Stimulated activated naive CD8-positive, alpha-beta T cell treated with anti-CD3 and anti-CD28 coated beads, Interleukin-15, Interleukin-2, amounts not matched to agents 100 ng/mL and 50 ng/mL, for 24 hours (primary cell): Measurements from ENCODE around the gene METTL21A.

Source experiments
- H3K27ac Mint-ChIP-seq: one replicate; pipeline ENCODE4 v1.8.0; 2021; ENCODE audit warnings: mild to moderate bottlenecking, mixed read lengths
- H3K27me3 Mint-ChIP-seq: one replicate; pipeline ENCODE4 v1.8.0; 2021; ENCODE audit warnings: mixed read lengths
- H3K36me3 Mint-ChIP-seq: one replicate; pipeline ENCODE4 v1.8.0; 2021; ENCODE audit warnings: low read depth, mixed read lengths
- H3K4me1 Mint-ChIP-seq: one replicate; pipeline ENCODE4 v1.8.0; 2021; ENCODE audit warnings: low read depth, mixed read lengths
- H3K4me3 Mint-ChIP-seq: one replicate; pipeline ENCODE4 v1.8.0; 2021; ENCODE audit warnings: mild to moderate bottlenecking, mixed read lengths
- H3K9me3 Mint-ChIP-seq: one replicate; pipeline ENCODE4 v1.8.0; 2021; ENCODE audit warnings: mixed read lengths

METTL21A gene

DNA sequence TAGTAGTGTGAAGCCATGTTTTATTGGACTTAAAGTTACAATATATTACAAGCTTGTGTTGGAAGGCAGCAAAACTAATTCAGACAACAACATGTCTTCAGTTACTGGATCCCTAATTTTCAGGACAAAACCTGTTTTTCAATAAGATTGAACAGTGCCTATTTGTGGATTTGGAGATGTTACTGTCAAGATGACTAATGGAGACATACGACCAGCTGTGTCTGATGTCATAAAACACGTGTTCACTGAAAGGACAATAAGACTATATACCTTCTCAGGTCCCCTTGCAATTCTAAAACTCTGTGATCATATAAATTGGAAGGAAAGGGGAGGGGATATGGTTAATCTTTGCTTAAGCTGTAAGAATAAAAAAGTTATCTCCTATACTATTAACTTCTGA is 21.7 kb downstream of the METTL21A start:
- H3K27me3 Mint-ChIP-seq: no peaks in the 10 kb centered on the region
- no peak overlapping the region for H3K4me3 Mint-ChIP-seq
- H3K9me3 Mint-ChIP-seq: no peaks in the 10 kb centered on the region
- H3K36me3 Mint-ChIP-seq: peaks cover 56% of the 10 kb centered on the region
- H3K27ac Mint-ChIP-seq: peak overlapping the region; percentile 10
- H3K4me1 Mint-ChIP-seq: peaks cover 14% of the 10 kb centered on the region

DNA sequence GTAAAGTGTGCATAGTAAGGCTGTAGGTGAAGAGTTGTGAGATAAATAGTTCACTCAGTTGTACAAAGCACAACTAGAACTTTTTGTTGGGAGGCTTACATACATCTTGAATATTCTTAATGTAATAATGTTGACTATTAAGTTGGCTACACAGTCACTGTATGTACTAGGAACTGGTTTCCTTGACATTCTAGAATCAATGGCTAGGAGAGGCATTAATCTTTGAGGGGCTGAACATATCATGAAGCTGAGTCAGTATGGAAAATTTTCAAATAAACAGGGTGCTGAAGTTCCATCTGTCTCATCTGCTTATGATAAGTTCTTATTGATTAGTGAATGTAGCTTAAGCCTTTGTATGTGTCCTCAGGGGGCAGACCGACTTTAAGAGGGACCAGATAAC is 23.4 kb downstream of the METTL21A start:
- peaks cover 48% of the 10 kb centered on the region for H3K36me3 Mint-ChIP-seq
- H3K4me3 Mint-ChIP-seq: no peak overlapping the region
- no peaks in the 10 kb centered on the region for H3K27me3 Mint-ChIP-seq
- peaks cover 14% of the 10 kb centered on the region for H3K4me1 Mint-ChIP-seq
- H3K9me3 Mint-ChIP-seq: no peaks in the 10 kb centered on the region
- H3K27ac Mint-ChIP-seq: peak overlapping the region; percentile 29

DNA sequence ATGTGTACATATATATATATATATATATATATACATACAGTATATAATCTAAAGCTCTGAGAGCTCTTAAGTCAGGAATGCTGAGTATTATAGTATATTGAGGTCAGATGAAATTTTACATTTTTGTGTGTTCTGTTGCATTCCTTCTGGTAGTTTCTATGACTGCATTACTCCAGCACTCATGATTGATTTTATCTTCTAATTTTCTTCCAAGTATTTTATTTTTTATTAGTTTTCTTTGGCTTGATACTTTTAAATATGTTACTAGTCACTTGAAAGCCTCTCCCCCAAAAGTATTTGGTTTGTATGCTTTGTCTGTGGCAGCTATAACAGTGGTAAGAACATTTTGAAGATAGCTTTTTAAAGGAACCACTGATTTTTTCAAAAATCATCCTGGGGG is 25.0 kb downstream of the METTL21A start:
- Mint-ChIP-seq H3K27me3 (no peaks in the 10 kb centered on the region), H3K4me3 (no peak overlapping the region), H3K36me3 (peaks cover 51% of the 10 kb centered on the region), H3K27ac (no peak overlapping the region), H3K9me3 (no peaks in the 10 kb centered on the region), H3K4me1 (peaks cover 17% of the 10 kb centered on the region)

DNA sequence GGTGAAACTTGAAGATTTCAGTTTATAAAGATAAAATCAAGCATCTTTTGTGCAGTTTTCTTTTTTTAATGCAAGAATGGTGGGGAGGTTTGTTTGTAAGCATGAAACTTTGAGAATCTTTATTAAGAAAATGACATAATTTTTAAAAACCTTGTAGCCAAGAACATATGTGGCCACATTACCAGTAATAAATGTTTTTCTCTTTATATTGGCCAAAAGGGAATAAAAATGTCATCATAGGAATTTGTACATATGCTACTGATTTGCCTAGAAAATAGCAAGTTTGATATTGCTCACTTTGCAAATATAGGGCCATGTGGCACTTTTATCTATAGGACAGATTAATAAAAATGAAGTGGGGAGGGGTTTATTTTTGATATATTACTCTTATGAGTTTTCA is 25.6 kb downstream of the METTL21A start:
- H3K4me1 Mint-ChIP-seq: peaks cover 18% of the 10 kb centered on the region
- H3K27me3 Mint-ChIP-seq: no peaks in the 10 kb centered on the region
- no peak overlapping the region for H3K27ac Mint-ChIP-seq

DNA sequence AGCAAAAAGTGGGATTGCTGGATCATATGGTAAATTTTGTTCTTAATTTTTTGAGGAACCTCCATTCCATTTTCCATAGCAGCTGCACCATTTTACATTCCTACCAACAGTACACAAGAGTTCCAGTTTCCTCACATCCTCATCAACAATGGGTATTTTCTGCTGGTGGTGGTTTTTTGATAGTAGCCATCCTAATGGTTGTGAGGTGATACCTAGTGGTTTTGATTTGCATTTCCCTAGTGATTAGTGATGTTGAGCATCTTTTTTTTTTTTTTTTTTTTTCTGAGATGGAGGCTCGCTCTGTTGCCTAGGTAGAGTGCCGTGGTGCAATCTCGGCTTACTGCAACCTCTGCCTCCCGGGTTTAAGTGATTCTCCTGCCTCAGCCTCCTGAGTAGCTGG is 30.5 kb downstream of the METTL21A start:
- Mint-ChIP-seq H3K4me1 (peaks cover 12% of the 10 kb centered on the region), H3K9me3 (peaks cover 8% of the 10 kb centered on the region), H3K4me3 (no peak overlapping the region), H3K36me3 (peaks cover 73% of the 10 kb centered on the region), H3K27me3 (no peaks in the 10 kb centered on the region), H3K27ac (no peak overlapping the region)

More for the DNA sequence above, 25.6 kb downstream of the METTL21A start:
- peaks cover 51% of the 10 kb centered on the region for H3K36me3 Mint-ChIP-seq
- H3K4me3 Mint-ChIP-seq: no peak overlapping the region
- H3K9me3 Mint-ChIP-seq: no peaks in the 10 kb centered on the region

DNA sequence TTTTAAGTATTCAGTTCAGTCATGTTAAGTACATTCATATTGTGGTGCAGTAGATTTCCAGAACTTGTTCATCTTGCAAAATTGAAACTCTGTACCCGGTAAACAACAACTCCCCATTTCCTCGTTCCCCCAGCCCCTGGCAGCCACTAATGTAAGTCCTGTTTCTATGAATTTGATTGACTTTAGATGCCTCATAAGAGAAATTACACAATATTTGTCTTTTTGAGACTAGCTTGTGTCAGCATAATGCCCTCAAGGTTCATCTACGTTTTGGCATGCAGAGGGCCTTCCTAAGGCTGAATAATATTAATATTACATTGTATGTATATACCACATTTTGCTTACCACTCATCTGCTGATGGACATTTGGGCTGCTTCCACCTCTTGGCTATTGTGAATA is 30.9 kb downstream of the METTL21A start:
- no peak overlapping the region for H3K4me3 Mint-ChIP-seq
- H3K9me3 Mint-ChIP-seq: peaks cover 8% of the 10 kb centered on the region
- H3K27me3 Mint-ChIP-seq: no peaks in the 10 kb centered on the region
- no peak overlapping the region for H3K27ac Mint-ChIP-seq
- peaks cover 73% of the 10 kb centered on the region for H3K36me3 Mint-ChIP-seq
- peaks cover 16% of the 10 kb centered on the region for H3K4me1 Mint-ChIP-seq

DNA sequence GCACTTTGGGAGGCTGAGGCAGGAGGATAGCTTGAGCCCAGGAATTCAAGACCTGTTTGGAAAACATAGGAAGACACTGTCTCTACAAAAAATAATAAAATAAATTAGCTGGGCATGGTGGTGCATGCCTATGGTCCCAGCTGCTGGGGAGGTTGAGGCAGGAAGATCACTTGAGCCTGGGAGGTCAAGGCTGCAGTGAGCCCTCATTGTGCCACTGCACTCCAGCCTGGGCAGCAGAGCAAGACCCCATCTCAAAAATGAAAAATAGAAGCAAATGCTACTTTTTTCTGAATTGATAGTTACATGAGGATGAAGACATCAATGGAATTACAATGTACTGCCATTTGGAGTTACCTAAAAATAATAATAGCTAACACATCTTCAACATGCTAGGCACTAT is 31.9 kb downstream of the METTL21A start:
- Mint-ChIP-seq H3K27ac (no peak overlapping the region), H3K4me1 (peaks cover 25% of the 10 kb centered on the region), H3K27me3 (no peaks in the 10 kb centered on the region), H3K4me3 (no peak overlapping the region), H3K36me3 (peaks cover 79% of the 10 kb centered on the region), H3K9me3 (peaks cover 8% of the 10 kb centered on the region)

DNA sequence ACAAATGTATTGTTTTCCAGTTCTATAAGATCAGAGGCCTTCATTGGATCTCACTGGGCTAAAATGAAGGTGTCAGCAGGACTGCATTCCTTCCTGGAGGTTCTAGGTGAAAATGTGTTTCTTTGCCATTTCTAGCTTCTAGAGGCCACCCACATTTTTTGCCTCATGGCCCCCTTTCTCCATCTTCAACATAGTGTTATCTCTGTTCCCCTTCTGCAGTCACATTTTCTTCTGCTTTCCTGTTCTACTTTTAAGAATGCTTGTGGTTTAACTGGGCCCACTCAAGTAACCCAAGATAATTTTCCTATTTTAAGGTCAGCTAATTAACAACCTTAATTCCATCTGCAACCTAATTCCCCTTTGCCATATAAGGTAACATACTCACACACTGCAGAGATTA is 36.1 kb downstream of the METTL21A start:
- no peak overlapping the region for H3K4me3 Mint-ChIP-seq
- H3K36me3 Mint-ChIP-seq: peaks cover 89% of the 10 kb centered on the region
- H3K9me3 Mint-ChIP-seq: peaks cover 8% of the 10 kb centered on the region
- peak overlapping the region; percentile 38 for H3K27ac Mint-ChIP-seq
- peaks cover 24% of the 10 kb centered on the region for H3K4me1 Mint-ChIP-seq
- no peaks in the 10 kb centered on the region for H3K27me3 Mint-ChIP-seq

DNA sequence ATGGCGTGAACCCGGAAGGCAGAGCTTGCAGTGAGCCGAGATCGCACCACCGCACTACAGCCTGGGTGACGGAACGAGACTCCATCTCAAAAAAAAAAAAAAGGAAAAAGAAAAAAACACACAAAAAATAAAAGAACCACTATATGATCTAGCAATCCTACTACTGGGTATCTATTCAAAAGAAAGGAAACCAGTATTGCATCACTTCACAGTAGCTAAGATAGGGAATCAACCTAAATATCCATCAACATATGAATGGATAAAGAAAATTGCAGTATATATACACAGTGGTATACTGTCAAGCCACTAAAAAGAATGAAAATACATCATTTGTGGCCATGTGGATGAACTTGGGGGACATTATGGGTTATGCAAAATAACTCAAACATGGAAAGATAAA is 37.9 kb downstream of the METTL21A start:
- H3K27me3 Mint-ChIP-seq: no peaks in the 10 kb centered on the region
- H3K27ac Mint-ChIP-seq: peak overlapping the region; percentile 22
- no peak overlapping the region for H3K4me3 Mint-ChIP-seq
- H3K4me1 Mint-ChIP-seq: peaks cover 21% of the 10 kb centered on the region
- H3K36me3 Mint-ChIP-seq: peaks cover 93% of the 10 kb centered on the region
- H3K9me3 Mint-ChIP-seq: peaks cover 4% of the 10 kb centered on the region

DNA sequence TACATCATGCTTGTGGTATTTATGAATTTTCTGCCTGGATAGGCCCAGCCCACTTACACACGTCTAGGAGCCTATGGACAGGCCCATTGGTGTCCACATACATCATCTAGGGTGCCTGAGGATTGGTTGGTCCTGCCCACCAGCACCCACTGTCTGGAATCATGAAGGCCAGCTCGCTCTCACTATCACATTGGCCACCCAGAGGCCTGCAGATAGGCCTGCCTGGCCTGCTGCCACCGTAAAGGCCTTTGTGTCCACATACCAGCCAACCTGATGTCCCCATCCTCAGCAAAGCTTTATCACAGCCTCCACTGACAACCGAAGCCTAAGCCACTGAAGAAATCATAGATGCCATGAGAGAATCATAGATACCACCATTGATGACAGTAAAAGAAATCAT is 40.2 kb downstream of the METTL21A start:
- no peaks in the 10 kb centered on the region for H3K9me3 Mint-ChIP-seq
- no peak overlapping the region for H3K4me3 Mint-ChIP-seq
- peaks cover 90% of the 10 kb centered on the region for H3K36me3 Mint-ChIP-seq
- no peaks in the 10 kb centered on the region for H3K27me3 Mint-ChIP-seq
- H3K27ac Mint-ChIP-seq: no peak overlapping the region
- H3K4me1 Mint-ChIP-seq: peaks cover 21% of the 10 kb centered on the region

DNA sequence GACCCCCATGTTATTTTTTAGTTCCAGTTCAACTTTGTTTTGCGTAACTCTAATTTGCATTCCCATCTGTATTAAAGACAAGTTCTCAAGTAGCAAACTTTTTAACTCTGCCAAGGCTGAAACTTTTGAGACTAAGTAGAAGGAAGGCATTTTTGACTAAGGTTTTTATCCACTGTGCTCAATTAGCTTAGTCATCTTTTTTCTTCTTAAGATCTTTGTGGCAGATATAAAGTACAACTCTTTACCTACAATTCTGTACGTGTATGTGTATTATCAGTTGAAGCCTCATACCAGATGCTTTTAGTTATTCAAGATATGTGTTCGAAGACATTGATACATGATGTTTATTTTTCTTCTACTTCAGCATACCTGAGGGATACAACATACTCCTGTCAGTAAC is 53.8 kb downstream of the METTL21A start:
- H3K36me3 Mint-ChIP-seq: peaks cover 86% of the 10 kb centered on the region
- H3K27me3 Mint-ChIP-seq: no peaks in the 10 kb centered on the region
- H3K4me1 Mint-ChIP-seq: peaks cover 27% of the 10 kb centered on the region
- H3K9me3 Mint-ChIP-seq: no peaks in the 10 kb centered on the region
- H3K4me3 Mint-ChIP-seq: no peak overlapping the region
- H3K27ac Mint-ChIP-seq: no peak overlapping the region

DNA sequence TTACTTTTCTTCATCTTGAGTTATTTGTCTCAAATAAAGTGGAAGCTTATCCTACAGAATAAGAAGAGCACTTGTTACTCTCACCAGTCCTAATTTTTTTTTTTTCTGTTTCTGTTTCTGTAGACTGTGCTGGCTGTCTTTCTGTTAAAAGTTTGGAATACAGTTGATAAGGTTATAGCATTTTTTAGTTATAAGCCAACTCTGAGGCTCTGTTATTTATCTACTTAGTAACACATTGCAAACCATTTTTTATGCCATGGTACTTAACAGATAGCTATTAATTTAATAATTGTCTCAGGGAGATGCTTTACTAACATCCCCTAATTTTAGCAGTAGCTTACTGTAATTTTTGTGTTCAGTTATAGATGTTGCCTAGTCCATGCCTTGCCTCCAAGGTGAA is 57.5 kb downstream of the METTL21A start:
- peaks cover 25% of the 10 kb centered on the region for H3K4me1 Mint-ChIP-seq
- no peaks in the 10 kb centered on the region for H3K9me3 Mint-ChIP-seq
- H3K36me3 Mint-ChIP-seq: peaks cover 78% of the 10 kb centered on the region
- H3K4me3 Mint-ChIP-seq: no peak overlapping the region
- no peak overlapping the region for H3K27ac Mint-ChIP-seq
- no peaks in the 10 kb centered on the region for H3K27me3 Mint-ChIP-seq

DNA sequence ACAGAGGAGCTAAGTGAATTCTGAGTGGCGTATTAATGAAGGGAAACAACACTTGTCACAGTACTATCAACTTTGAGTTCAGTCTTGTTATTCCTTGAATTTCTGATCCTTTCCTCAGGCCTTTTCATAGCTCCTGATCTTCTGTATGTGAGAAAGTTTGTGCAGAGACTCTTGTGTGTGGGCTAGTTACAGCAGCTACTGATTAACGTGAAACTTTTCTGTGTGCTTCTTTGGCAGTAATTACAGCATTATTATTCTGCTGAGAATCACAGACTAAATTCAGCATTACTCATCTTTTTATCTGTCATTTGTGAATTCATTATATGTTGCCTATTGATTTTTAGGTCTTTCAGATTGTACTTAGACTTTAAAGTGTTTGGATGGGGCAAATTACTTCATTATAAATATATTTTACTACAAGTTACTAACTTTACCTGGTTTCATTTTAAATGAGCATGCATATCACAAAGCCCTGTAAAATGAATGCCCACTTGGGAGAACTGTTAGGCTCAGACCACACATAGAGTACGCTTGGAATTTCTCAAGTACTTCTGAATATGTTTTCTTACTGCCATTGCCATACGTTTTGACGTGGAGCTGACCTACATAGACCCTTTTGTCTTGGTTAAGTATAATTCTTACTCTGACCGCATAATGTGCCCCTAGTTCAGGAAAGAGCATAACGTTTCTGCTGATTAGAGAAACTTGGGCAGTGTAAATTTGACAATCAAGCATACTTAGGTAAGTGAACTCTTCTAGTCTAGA is 59.3 kb downstream of the METTL21A start:
- Mint-ChIP-seq H3K36me3 (peaks cover 78% of the 10 kb centered on the region), H3K27ac (no peak overlapping the region), H3K4me1 (peaks cover 18% of the 10 kb centered on the region), H3K27me3 (no peaks in the 10 kb centered on the region), H3K4me3 (no peak overlapping the region), H3K9me3 (no peaks in the 10 kb centered on the region)
